ENCODE data around the gene SRD5A1.

DNA sequence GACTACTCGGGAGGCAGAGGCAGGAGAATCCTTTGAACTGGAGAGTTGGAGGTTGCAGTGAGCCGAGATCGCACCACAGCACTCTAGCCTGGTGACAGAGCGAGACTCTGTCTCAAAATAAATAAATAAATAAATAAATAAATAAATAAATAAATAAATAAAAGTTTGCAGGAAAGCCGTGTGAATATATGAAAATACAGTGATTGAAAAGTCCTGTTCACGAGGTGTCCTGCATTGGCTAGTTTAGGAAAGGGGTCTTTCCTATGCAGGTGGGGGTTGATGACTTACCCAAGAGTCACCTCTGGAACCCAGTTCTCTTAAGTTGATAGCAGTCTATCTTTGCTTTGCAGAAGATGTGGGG lies 87.3 kb downstream of the SRD5A1 start:
- no peak for TF ChIP-seq POLR2A (IDR thresholded peaks at IDR 0.05; ENCODE audit: low read length)
- no peak for TF ChIP-seq GATA1 (IDR thresholded peaks at IDR 0.05; ENCODE audit: low read depth, low read length)

All from erythroblast (primary cell).